OCI-LY7 (cell line): ENCODE measurements around the gene IL12RB2. TPM values are rescaled to one million over a fixed set of nuclear protein-coding genes. Genes with fewer than 3 reads are reported as not detected.

ENCODE experiments used
- BruUV-seq: library from RNA; stranded (reverse); fragments of 400-500 nt; replicated peaks from 2 replicates; lab custom pipeline; 2021; lab: Mats Ljungman, UMichigan
- CTCF ChIA-PET: fragments of 300-600 bp; sonication (Branson Sonifier 250); formaldehyde crosslinking; loops from one replicate; lab custom pipeline; 2022; ENCODE audit warnings: antibody characterized with exemption; ENCODE audit not compliant: unreplicated experiment; lab: Charles Lee
- POLR2A ChIA-PET: fragments of 300-600 bp; sonication (Branson Sonifier 250); formaldehyde crosslinking; loops from one replicate; lab custom pipeline; 2022; ENCODE audit warnings: antibody characterized with exemption; lab: Charles Lee
- DNase-seq: peaks from one replicate; pipeline ENCODE4 v3.0.0-alpha.2; 2015; ENCODE audit warnings: low spot score
- H2AFZ ChIP-seq: fragments of 200-600 bp; sonication (generic), shearing (Covaris generic); 2 replicates; pipeline ENCODE4 v1.6.1; 2014; ENCODE audit warnings: mild to moderate bottlenecking, antibody characterized with exemption, low read length, moderate library complexity
- H3K27ac ChIP-seq: fragments of 200-600 bp; sonication (generic); 2 replicates; pipeline ENCODE4 v1.5.1; 2014; ENCODE audit warnings: mixed run types, low read depth, mild to moderate bottlenecking, moderate library complexity, low read length, inconsistent platforms; ENCODE audit not compliant: poor library complexity, severe bottlenecking
- H3K36me3 ChIP-seq: fragments of 200-600 bp; sonication (generic); 2 replicates; pipeline ENCODE4 v1.6.1; 2014; ENCODE audit warnings: mild to moderate bottlenecking, antibody characterized with exemption, low read length, moderate library complexity, mixed read lengths; ENCODE audit not compliant: insufficient read depth
- H3K4me1 ChIP-seq: fragments of 200-600 bp; sonication (generic); 2 replicates; pipeline ENCODE4 v1.5.1; 2014; ENCODE audit warnings: mild to moderate bottlenecking, low read length; ENCODE audit not compliant: insufficient read depth, poor library complexity, severe bottlenecking
- H3K4me2 ChIP-seq: fragments of 200-600 bp; sonication (generic); 2 replicates; pipeline ENCODE4 v1.6.1; 2014; ENCODE audit warnings: mild to moderate bottlenecking, low read length
- H3K4me3 ChIP-seq: fragments of 200-600 bp; sonication (generic); 2 replicates; pipeline ENCODE4 v1.5.1; 2014; ENCODE audit warnings: mild to moderate bottlenecking, low read depth, low read length; ENCODE audit not compliant: poor library complexity, severe bottlenecking
- H3K79me2 ChIP-seq: fragments of 200-600 bp; sonication (generic); 2 replicates; pipeline ENCODE4 v1.6.1; 2016; ENCODE audit warnings: low read depth, mild to moderate bottlenecking, low read length, moderate library complexity, mixed read lengths; ENCODE audit not compliant: insufficient read depth
- H3K9me2 ChIP-seq: fragments of 200-600 bp; sonication (generic); 2 replicates; pipeline ENCODE4 v1.6.1; 2016; ENCODE audit warnings: mild to moderate bottlenecking, low read length, mixed read lengths; ENCODE audit not compliant: insufficient read depth
- H3K9me3 ChIP-seq: fragments of 200-600 bp; sonication (generic); 2 replicates; pipeline ENCODE4 v1.6.1; 2014; ENCODE audit warnings: mild to moderate bottlenecking, mixed run types, low read length, mixed read lengths
- H4K20me1 ChIP-seq: fragments of 200-600 bp; sonication (generic); 2 replicates; pipeline ENCODE4 v1.6.1; 2014; ENCODE audit warnings: mild to moderate bottlenecking, antibody characterized with exemption, low read length, moderate library complexity, mixed read lengths; ENCODE audit not compliant: insufficient read depth
- EZH2phosphoT487 ChIP-seq: fragments of 200-600 bp; sonication (generic); IDR thresholded peaks from 2 replicates; pipeline ENCODE4 v1.6.1; 2018; ENCODE audit warnings: low read depth, borderline replicate concordance, mild to moderate bottlenecking, mixed run types, antibody characterized with exemption, low read length, moderate library complexity, mixed read lengths
- intact Hi-C: fragments of 100-400 bp; cut with micrococcal nuclease; formaldehyde crosslinking; loops from one replicate; pipeline ENCODE4 v1.10.0; 2022; ENCODE audit not compliant: unreplicated experiment
- total RNA-seq, 2 experiments: library from RNA; depleted of rRNA in 1 of 2; stranded (reverse); fragments of >200 nt in 1 of 2; shearing (Covaris generic) in 1 of 2; gene quantifications; 2 replicates each; pipeline ENCODE4 v1.2.3, GENCODE V29; 2014 to 2022
- TF ChIP-seq, protein P1 (sequence below): fragments of 200-600 bp; sonication (generic); conservative IDR thresholded peaks from 2 replicates; pipeline ENCODE4 v1.5.1; 2014; ENCODE audit warnings: mild to moderate bottlenecking, antibody characterized with exemption, low read length, moderate library complexity, mixed read lengths

IL12RB2 gene
- total RNA-seq, 2 experiments from 2014 or later = not detected

DNA sequence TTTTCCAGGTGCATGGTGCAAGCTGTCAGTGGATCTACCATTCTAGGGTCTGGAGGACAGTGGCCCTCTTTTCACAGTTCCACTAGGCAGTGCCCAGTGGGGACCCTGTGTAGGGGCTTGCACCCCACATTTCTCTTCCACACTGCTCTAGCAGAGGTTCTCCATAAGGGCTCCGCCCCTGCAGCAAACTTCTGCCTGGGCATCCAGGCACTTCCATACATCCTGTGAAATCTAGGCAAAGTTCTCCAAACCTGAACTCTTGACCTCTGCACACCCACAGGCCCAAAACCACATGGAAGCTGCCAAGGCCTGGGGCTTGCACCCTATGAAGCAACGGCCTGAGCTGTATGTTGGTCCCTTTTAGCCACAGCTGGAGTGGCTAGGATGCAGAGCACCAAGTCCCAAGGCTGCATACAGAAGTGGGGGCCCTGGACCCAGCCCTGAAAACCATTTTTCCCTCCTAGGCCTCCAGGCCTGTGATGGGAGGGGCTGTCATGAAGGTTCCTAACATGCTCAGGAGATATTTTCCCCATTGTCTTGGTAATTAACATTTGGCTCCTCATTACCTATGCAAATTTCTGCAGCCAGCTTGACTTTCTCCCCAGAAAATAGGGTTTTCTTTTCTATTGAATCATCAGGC lies 76.4 kb downstream of the IL12RB2 start:
- CTCF ChIA-PET = no interaction called here
- POLR2A ChIA-PET = no interaction called here
- H2AFZ ChIP-seq = no peak overlapping the region
- H3K27ac ChIP-seq = no peak overlapping the region
- peaks cover 49% of the 10 kb centered on the region for H3K36me3 ChIP-seq
- H3K9me3 ChIP-seq = peaks cover 23% of the 10 kb centered on the region; the same call in 1 of the 2 replicates
- H3K4me3 ChIP-seq = no peak overlapping the region
- no peaks in the 10 kb centered on the region for H3K79me2 ChIP-seq
- no peak for DNase-seq
- no peak for TF ChIP-seq EZH2phosphoT487
- TF ChIP-seq, protein P1, sequence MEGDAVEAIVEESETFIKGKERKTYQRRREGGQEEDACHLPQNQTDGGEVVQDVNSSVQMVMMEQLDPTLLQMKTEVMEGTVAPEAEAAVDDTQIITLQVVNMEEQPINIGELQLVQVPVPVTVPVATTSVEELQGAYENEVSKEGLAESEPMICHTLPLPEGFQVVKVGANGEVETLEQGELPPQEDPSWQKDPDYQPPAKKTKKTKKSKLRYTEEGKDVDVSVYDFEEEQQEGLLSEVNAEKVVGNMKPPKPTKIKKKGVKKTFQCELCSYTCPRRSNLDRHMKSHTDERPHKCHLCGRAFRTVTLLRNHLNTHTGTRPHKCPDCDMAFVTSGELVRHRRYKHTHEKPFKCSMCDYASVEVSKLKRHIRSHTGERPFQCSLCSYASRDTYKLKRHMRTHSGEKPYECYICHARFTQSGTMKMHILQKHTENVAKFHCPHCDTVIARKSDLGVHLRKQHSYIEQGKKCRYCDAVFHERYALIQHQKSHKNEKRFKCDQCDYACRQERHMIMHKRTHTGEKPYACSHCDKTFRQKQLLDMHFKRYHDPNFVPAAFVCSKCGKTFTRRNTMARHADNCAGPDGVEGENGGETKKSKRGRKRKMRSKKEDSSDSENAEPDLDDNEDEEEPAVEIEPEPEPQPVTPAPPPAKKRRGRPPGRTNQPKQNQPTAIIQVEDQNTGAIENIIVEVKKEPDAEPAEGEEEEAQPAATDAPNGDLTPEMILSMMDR = no peak
- H3K4me2 ChIP-seq = no peak overlapping the region
- no TSS peak for BruUV-seq
- H4K20me1 ChIP-seq = no peaks in the 10 kb centered on the region
- H3K4me1 ChIP-seq = no peaks in the 10 kb centered on the region
- intact Hi-C loops = no loop called here
- no peaks in the 10 kb centered on the region for H3K9me2 ChIP-seq

DNA sequence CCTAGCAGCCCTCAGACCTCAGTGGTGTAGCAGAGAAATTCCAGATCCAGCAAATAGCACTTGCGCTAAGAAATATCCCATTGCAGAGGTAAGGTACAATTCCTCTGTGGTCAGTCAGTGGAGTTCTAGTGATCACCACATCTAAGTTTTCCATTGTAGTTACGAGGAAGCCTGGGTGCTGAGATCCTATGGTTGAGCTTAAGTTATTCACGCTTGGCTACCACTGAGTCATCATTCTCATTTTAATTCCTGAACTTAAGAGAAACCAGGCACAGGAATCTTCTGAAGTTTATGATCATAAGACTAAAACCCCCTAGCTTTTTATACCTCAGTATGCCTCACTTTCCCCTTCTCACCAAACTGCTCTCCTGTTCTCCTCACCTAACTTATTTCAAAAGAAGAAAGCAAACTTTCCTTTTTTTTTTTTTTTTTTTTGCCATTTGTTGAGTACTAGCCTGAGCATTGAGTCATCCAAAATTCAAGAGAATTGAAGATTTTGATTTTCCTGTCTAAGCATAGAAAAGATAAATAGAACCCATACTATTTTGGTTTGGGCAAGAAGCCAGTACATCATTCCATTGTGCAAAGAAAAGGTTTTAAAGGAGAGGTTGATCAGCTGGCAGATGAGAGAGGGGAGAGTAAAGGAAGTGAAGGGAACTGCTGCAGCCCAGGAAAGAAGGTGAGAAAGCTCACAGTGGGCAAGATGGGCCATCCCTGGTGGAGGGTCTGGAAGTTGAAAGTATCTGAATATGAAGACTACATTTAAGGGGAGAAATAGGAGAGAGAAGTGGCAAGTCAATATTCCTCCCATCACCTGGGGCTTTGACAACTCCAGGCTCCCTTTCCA lies 82.6 kb downstream of the IL12RB2 start:
- POLR2A ChIA-PET = no interaction called here
- TF ChIP-seq, protein P1 = no peak
- no peak for TF ChIP-seq EZH2phosphoT487
- BruUV-seq = TSS peak; percentile 34
- no peak overlapping the region for H3K27ac ChIP-seq
- no peaks in the 10 kb centered on the region for H4K20me1 ChIP-seq
- no peaks in the 10 kb centered on the region for H3K79me2 ChIP-seq
- H2AFZ ChIP-seq = no peak overlapping the region
- 0 out of 2 replicates have a peak, but pooled peaks cover 4% of the 10 kb centered on the region for H3K9me3 ChIP-seq
- H3K9me2 ChIP-seq = no peaks in the 10 kb centered on the region
- intact Hi-C loops = no loop called here
- no peak overlapping the region for H3K4me3 ChIP-seq
- no peak overlapping the region for H3K4me2 ChIP-seq
- H3K4me1 ChIP-seq = no peaks in the 10 kb centered on the region
- no peak for DNase-seq
- peaks cover 71% of the 10 kb centered on the region for H3K36me3 ChIP-seq
- CTCF ChIA-PET = no interaction called here
